Measurements from ENCODE around the gene PUS7. TPM values are rescaled to one million over a fixed set of nuclear protein-coding genes. Genes with fewer than 3 reads are reported as not detected.

The PUS7 gene
- polyA plus RNA-seq, 6 donors from 2014 or later, result 1.9 to 6.0 (median 3.4) TPM

- DNase-seq (peak; percentile 28), ATAC-seq (ENCODE audit: low read depth in 2 of 2) (peak; percentile 30 to 32)
- H3K27ac Mint-ChIP-seq, result peak overlapping the region in 1 of 6 donors; percentile 91
- H3K9me3 Mint-ChIP-seq, result no peaks in the 10 kb centered on the region
- H3K4me1 Mint-ChIP-seq, result peaks cover 0 to 7% (median 0%) of the 10 kb centered on the region in 3 donors
- H3K4me3 Mint-ChIP-seq, result no peak overlapping the region
- H3K36me3 Mint-ChIP-seq, result peaks cover 4 to 7% of the 10 kb centered on the region in 2 donors
- H3K27me3 Mint-ChIP-seq, result no peaks in the 10 kb centered on the region
These were observed 34.2 kb downstream of the PUS7 start for GRCh38 chr7:105487579-105488571.

GRCh38 chr7:105480931-105481330 lies 41.1 kb downstream of the PUS7 start:
- Mint-ChIP-seq H3K9me3 (no peaks in the 10 kb centered on the region), H3K27me3 (no peaks in the 10 kb centered on the region), H3K4me3 (peak overlapping the region in 1 of 8 donors; percentile 41), H3K27ac (peak overlapping the region in 2 of 6 donors; percentile 24 to 39), H3K4me1 (no peaks in the 10 kb centered on the region), H3K36me3 (peaks cover 0 to 16% of the 10 kb centered on the region in 2 donors)
- DNase-seq (no peak), ATAC-seq (ENCODE audit: low read depth in 2 of 2) (no peak)

GRCh38 chr7:105478606-105479005 lies 43.5 kb downstream of the PUS7 start:
- Mint-ChIP-seq H3K27ac (no peak overlapping the region), H3K27me3 (no peaks in the 10 kb centered on the region), H3K36me3 (peaks cover 0 to 16% of the 10 kb centered on the region in 2 donors), H3K9me3 (no peaks in the 10 kb centered on the region), H3K4me1 (no peaks in the 10 kb centered on the region), H3K4me3 (no peak overlapping the region)
- DNase-seq (no peak), ATAC-seq (ENCODE audit: low read depth in 2 of 2) (no peak)

- H3K27ac Mint-ChIP-seq, result no peak overlapping the region
- no peaks in the 10 kb centered on the region for H3K27me3 Mint-ChIP-seq
These were observed 44.2 kb downstream of the PUS7 start for GRCh38 chr7:105477908-105478307.

GRCh38 chr7:105474045-105474444 lies 48.0 kb downstream of the PUS7 start:
- DNase-seq (no peak), ATAC-seq (ENCODE audit: low read depth in 2 of 2) (no peak)
- Mint-ChIP-seq H3K4me1 (no peaks in the 10 kb centered on the region), H3K27me3 (no peaks in the 10 kb centered on the region), H3K9me3 (no peaks in the 10 kb centered on the region), H3K36me3 (peaks cover 0 to 3% of the 10 kb centered on the region in 2 donors), H3K4me3 (no peak overlapping the region), H3K27ac (no peak overlapping the region)

More at GRCh38 chr7:105477908-105478307, 44.2 kb downstream of the PUS7 start:
- H3K4me1 Mint-ChIP-seq, result no peaks in the 10 kb centered on the region
- no peak overlapping the region for H3K4me3 Mint-ChIP-seq
- DNase-seq (no peak), ATAC-seq (ENCODE audit: low read depth in 2 of 2) (no peak)
- H3K36me3 Mint-ChIP-seq, result peaks cover 0 to 16% of the 10 kb centered on the region in 2 donors
- no peaks in the 10 kb centered on the region for H3K9me3 Mint-ChIP-seq

GRCh38 chr7:105473163-105473562 lies 48.9 kb downstream of the PUS7 start:
- no peak for ATAC-seq (ENCODE audit: low read depth in 2 of 2)

GRCh38 chr7:105470846-105471245 lies 51.2 kb downstream of the PUS7 start:
- Mint-ChIP-seq H3K27ac (no peak overlapping the region), H3K36me3 (no peaks in the 10 kb centered on the region), H3K4me3 (no peak overlapping the region), H3K4me1 (no peaks in the 10 kb centered on the region), H3K9me3 (no peaks in the 10 kb centered on the region), H3K27me3 (no peaks in the 10 kb centered on the region)
- ATAC-seq (ENCODE audit: low read depth in 2 of 2) (no peak), DNase-seq (no peak)

More at GRCh38 chr7:105473163-105473562, 48.9 kb downstream of the PUS7 start:
- H3K4me1 Mint-ChIP-seq, result no peaks in the 10 kb centered on the region
- H3K36me3 Mint-ChIP-seq, result no peaks in the 10 kb centered on the region
- H3K27me3 Mint-ChIP-seq, result no peaks in the 10 kb centered on the region
- H3K9me3 Mint-ChIP-seq, result no peaks in the 10 kb centered on the region
- no peak overlapping the region for H3K4me3 Mint-ChIP-seq
- H3K27ac Mint-ChIP-seq, result no peak overlapping the region
- DNase-seq, result no peak

GRCh38 chr7:105470090-105470489 lies 52.0 kb downstream of the PUS7 start:
- Mint-ChIP-seq H3K36me3 (no peaks in the 10 kb centered on the region), H3K27ac (no peak overlapping the region), H3K4me3 (no peak overlapping the region), H3K9me3 (no peaks in the 10 kb centered on the region), H3K4me1 (no peaks in the 10 kb centered on the region), H3K27me3 (no peaks in the 10 kb centered on the region)
- ATAC-seq (ENCODE audit: low read depth in 2 of 2) (no peak), DNase-seq (no peak)

GRCh38 chr7:105462765-105463420 lies 59.2 kb downstream of the PUS7 start:
- Mint-ChIP-seq H3K4me1 (peaks cover 0 to 14% (median 9%) of the 10 kb centered on the region in 3 donors), H3K9me3 (no peaks in the 10 kb centered on the region), H3K27ac (peak overlapping the region in 2 of 6 donors; percentile 17 to 90), H3K27me3 (no peaks in the 10 kb centered on the region), H3K36me3 (peaks cover 0 to 4% of the 10 kb centered on the region in 2 donors), H3K4me3 (no peak overlapping the region)
- no peak for ATAC-seq (ENCODE audit: low read depth in 2 of 2)
- no peak for DNase-seq

GRCh38 chr7:105461518-105461917 lies 60.6 kb downstream of the PUS7 start:
- H3K4me1 Mint-ChIP-seq, result peaks cover 0 to 14% (median 9%) of the 10 kb centered on the region in 3 donors
- peaks cover 0 to 4% of the 10 kb centered on the region in 2 donors for H3K36me3 Mint-ChIP-seq
- H3K4me3 Mint-ChIP-seq, result peak overlapping the region in 4 of 8 donors; percentile 10 to 54 (median 42)
- no peak for DNase-seq
- H3K27me3 Mint-ChIP-seq, result no peaks in the 10 kb centered on the region
- no peak for ATAC-seq (ENCODE audit: low read depth in 2 of 2)
- H3K9me3 Mint-ChIP-seq, result no peaks in the 10 kb centered on the region
- peak overlapping the region in 5 of 6 donors; percentile 33 to 96 (median 80) for H3K27ac Mint-ChIP-seq

GRCh38 chr7:105457619-105458225 lies 64.3 kb downstream of the PUS7 start:
- Mint-ChIP-seq H3K27ac (no peak overlapping the region), H3K9me3 (no peaks in the 10 kb centered on the region), H3K4me3 (no peak overlapping the region), H3K36me3 (peaks cover 0 to 4% of the 10 kb centered on the region in 2 donors), H3K4me1 (peaks cover 6 to 33% (median 22%) of the 10 kb centered on the region in 3 donors), H3K27me3 (no peaks in the 10 kb centered on the region)
- DNase-seq, result no peak
- no peak for ATAC-seq (ENCODE audit: low read depth in 2 of 2)

GRCh38 chr7:105454921-105455320 lies 67.2 kb downstream of the PUS7 start:
- ATAC-seq (ENCODE audit: low read depth in 2 of 2) (no peak), DNase-seq (no peak)
- Mint-ChIP-seq H3K36me3 (peaks cover 0 to 4% of the 10 kb centered on the region in 2 donors), H3K27ac (no peak overlapping the region), H3K27me3 (no peaks in the 10 kb centered on the region), H3K9me3 (no peaks in the 10 kb centered on the region), H3K4me1 (peaks cover 15 to 39% (median 25%) of the 10 kb centered on the region in 3 donors), H3K4me3 (no peak overlapping the region)

GRCh38 chr7:105454095-105454747 lies 67.8 kb downstream of the PUS7 start:
- peaks cover 0 to 4% of the 10 kb centered on the region in 2 donors for H3K36me3 Mint-ChIP-seq
- H3K4me1 Mint-ChIP-seq, result peaks cover 15 to 43% (median 25%) of the 10 kb centered on the region in 3 donors
- DNase-seq (no peak), ATAC-seq (ENCODE audit: low read depth in 2 of 2) (no peak)
- H3K27ac Mint-ChIP-seq, result peak overlapping the region in 3 of 6 donors; percentile 7 to 92 (median 70)
- peak overlapping the region in 1 of 8 donors; percentile 4 for H3K4me3 Mint-ChIP-seq
- no peaks in the 10 kb centered on the region for H3K9me3 Mint-ChIP-seq
- no peaks in the 10 kb centered on the region for H3K27me3 Mint-ChIP-seq
